HepG2 (cell line): Measurements from ENCODE around the gene DHRS1. TPM values are rescaled to one million over a fixed set of nuclear protein-coding genes. Genes with fewer than 3 reads are reported as not detected.
A peak's percentile ranks its signal among the peaks of the same experiment; 100 is the strongest.

Experiments used
- E2F2 ChIP-seq: sonication (generic); formaldehyde crosslinking; IDR thresholded peaks from 2 replicates; pipeline ENCODE4 v1.4.0; 2020; ENCODE audit warnings: missing genetic modification reagents, borderline replicate concordance
- EEA1 ChIP-seq: sonication (generic); formaldehyde crosslinking; IDR thresholded peaks from 2 replicates; pipeline ENCODE4 v1.5.1; 2020; ENCODE audit warnings: mild to moderate bottlenecking, missing genetic modification reagents, borderline replicate concordance
- HOXA9 ChIP-seq: sonication (generic); formaldehyde crosslinking; IDR thresholded peaks from 2 replicates; pipeline ENCODE4 v1.8.1; 2022; ENCODE audit warnings: missing genetic modification reagents, mild to moderate bottlenecking, moderate library complexity, borderline replicate concordance
- IKZF1 ChIP-seq: fragments of 450-650 bp; IDR thresholded peaks from 2 replicates; pipeline ENCODE4 v1.7.1; 2016
- KMT2B ChIP-seq: IDR thresholded peaks from 2 replicates; pipeline ENCODE4 v1.6.1; 2016; ENCODE audit warnings: missing genetic modification reagents, missing compliant biosample characterization
- NFIB ChIP-seq: sonication (generic); formaldehyde crosslinking; IDR thresholded peaks from 2 replicates; pipeline ENCODE4 v1.9.0; 2021; ENCODE audit warnings: missing genetic modification reagents, mild to moderate bottlenecking, borderline replicate concordance
- NONO ChIP-seq, 2 experiments: fragments of 450-650 bp in 1 of 2; sonication (generic) in 1 of 2; formaldehyde crosslinking in 1 of 2; IDR thresholded peaks in 1 of 2; conservative IDR thresholded peaks in 1 of 2; 2 replicates each; pipeline versions ENCODE4 v1.6.1 to v1.8.0; 2017 to 2022; ENCODE audit warnings: mild to moderate bottlenecking in 1 of 2, missing genetic modification reagents in 1 of 2, moderate library complexity in 1 of 2
- NR2C2 ChIP-seq: sonication (generic); formaldehyde crosslinking; IDR thresholded peaks from 2 replicates; pipeline ENCODE4 v1.4.0; 2020; ENCODE audit warnings: missing genetic modification reagents, mild to moderate bottlenecking, moderate library complexity, borderline replicate concordance
- POLR2G ChIP-seq: fragments of 200-400 bp; formaldehyde crosslinking; IDR thresholded peaks from 2 replicates; pipeline ENCODE4 v1.6.1; 2018; ENCODE audit warnings: mild to moderate bottlenecking, low read depth, low read length, moderate library complexity
- REPIN1 ChIP-seq: sonication (generic); formaldehyde crosslinking; IDR thresholded peaks from 2 replicates; pipeline ENCODE4 v1.8.0; 2022; ENCODE audit warnings: missing genetic modification reagents, low read depth, mild to moderate bottlenecking, borderline replicate concordance
- TOE1 ChIP-seq: sonication (generic); formaldehyde crosslinking; IDR thresholded peaks from 2 replicates; pipeline ENCODE4 v1.4.0; 2020; ENCODE audit warnings: mild to moderate bottlenecking, missing genetic modification reagents
- ZBTB38 ChIP-seq: sonication (generic); formaldehyde crosslinking; IDR thresholded peaks from 2 replicates; pipeline ENCODE4 v1.5.1; 2020; ENCODE audit warnings: mild to moderate bottlenecking, missing genetic modification reagents
- ZFP91 ChIP-seq: sonication (generic); formaldehyde crosslinking; IDR thresholded peaks from 2 replicates; pipeline ENCODE4 v1.9.0; 2022; ENCODE audit warnings: missing genetic modification reagents, mild to moderate bottlenecking, borderline replicate concordance
- ZFY ChIP-seq: sonication (generic); formaldehyde crosslinking; IDR thresholded peaks from 2 replicates; pipeline ENCODE4 v1.4.0; 2020; ENCODE audit warnings: missing genetic modification reagents
- ZNF570 ChIP-seq: sonication (generic); formaldehyde crosslinking; IDR thresholded peaks from 2 replicates; pipeline ENCODE4 v1.4.0; 2020; ENCODE audit warnings: mild to moderate bottlenecking, missing genetic modification reagents, borderline replicate concordance
- ZNF589 ChIP-seq: sonication (generic); formaldehyde crosslinking; conservative IDR thresholded peaks from 2 replicates; pipeline ENCODE4 v1.8.0; 2022; ENCODE audit warnings: mild to moderate bottlenecking, moderate library complexity, missing genetic modification reagents
- polyA plus RNA-seq, 8 experiments: library from polyadenylated mRNA; depleted of rRNA in 3 of 8; stranded (reverse) in 7 of 8; unstranded in 1 of 8; fragments of >200 nt; fragmentation: Illumina TruSeq in 4 of 8; extraction: Trizol in 4 of 8; gene quantifications; 2 replicates each; pipeline versions ENCODE4 v1.2.1 to v1.2.3, GENCODE V29; 2011 to 2016; ENCODE audit warnings: low read depth in 4 of 8, missing spikeins in 1 of 8, mixed read lengths in 1 of 8; ENCODE audit not compliant: insufficient read depth in 1 of 8
- total RNA-seq, 5 experiments: library from RNA; depleted of rRNA; stranded (reverse); fragments of >200 nt; fragmentation: Illumina TruSeq; extraction: Trizol; gene quantifications; 2 replicates each; pipeline ENCODE4 v1.2.3, GENCODE V29; 2016; ENCODE audit warnings: low read depth in 1 of 5
- TF ChIP-seq, protein P1 (sequence below): sonication (generic); IDR thresholded peaks from 2 replicates; pipeline ENCODE4 v1.6.1; 2016; ENCODE audit warnings: low read depth, borderline replicate concordance
- TF ChIP-seq, protein P2 (sequence below): sonication (generic); formaldehyde crosslinking; IDR thresholded peaks from 2 replicates; pipeline ENCODE4 v1.8.1; 2022; ENCODE audit warnings: mild to moderate bottlenecking, missing genetic modification reagents
- TF ChIP-seq, protein P3 (sequence below): IDR thresholded peaks from 2 replicates; pipeline ENCODE4 v1.4.0; 2020; ENCODE audit warnings: mild to moderate bottlenecking, missing genetic modification reagents

DHRS1 gene
- total and polyA plus RNA-seq, 2 of the 13 experiments (the other 11 are each of a cell fraction or from before 2014, with no cell fraction given), result 49.8 to 60.8 TPM

GRCh38 chr14:24299255-24300191, at the start of gene DHRS1, which contains the start of gene NOP9 (continued):
- no peak for TF ChIP-seq HOXA9 (CRISPR knock-in tag)
- TF ChIP-seq ZNF570 (CRISPR knock-in tag), result no peak
- peak; percentile 90 for TF ChIP-seq NR2C2 (CRISPR knock-in tag)
- TF ChIP-seq ZFY, result peak; percentile 97
- no peak for TF ChIP-seq NONO (IDR thresholded peaks at IDR 0.05)
- TF ChIP-seq NONO (CRISPR knock-in tag; conservative IDR thresholded peaks at IDR 0.05), result no peak
- TF ChIP-seq, protein P1, sequence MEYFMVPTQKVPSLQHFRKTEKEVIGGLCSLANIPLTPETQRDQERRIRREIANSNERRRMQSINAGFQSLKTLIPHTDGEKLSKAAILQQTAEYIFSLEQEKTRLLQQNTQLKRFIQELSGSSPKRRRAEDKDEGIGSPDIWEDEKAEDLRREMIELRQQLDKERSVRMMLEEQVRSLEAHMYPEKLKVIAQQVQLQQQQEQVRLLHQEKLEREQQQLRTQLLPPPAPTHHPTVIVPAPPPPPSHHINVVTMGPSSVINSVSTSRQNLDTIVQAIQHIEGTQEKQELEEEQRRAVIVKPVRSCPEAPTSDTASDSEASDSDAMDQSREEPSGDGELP, result peak; percentile 94
- TF ChIP-seq ZNF589, result no peak
- TF ChIP-seq POLR2G, result peak; percentile 96
- TF ChIP-seq TOE1 (CRISPR knock-in tag), result peak; percentile 68; the same call in 1 of the 2 replicates
- TF ChIP-seq ZBTB38 (CRISPR knock-in tag), result peak; percentile 91
- TF ChIP-seq IKZF1, result no peak
- peak; percentile 98 for TF ChIP-seq REPIN1 (CRISPR knock-in tag)
- TF ChIP-seq, protein P2, sequence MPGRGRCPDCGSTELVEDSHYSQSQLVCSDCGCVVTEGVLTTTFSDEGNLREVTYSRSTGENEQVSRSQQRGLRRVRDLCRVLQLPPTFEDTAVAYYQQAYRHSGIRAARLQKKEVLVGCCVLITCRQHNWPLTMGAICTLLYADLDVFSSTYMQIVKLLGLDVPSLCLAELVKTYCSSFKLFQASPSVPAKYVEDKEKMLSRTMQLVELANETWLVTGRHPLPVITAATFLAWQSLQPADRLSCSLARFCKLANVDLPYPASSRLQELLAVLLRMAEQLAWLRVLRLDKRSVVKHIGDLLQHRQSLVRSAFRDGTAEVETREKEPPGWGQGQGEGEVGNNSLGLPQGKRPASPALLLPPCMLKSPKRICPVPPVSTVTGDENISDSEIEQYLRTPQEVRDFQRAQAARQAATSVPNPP (CRISPR knock-in tag), result peak; percentile 90
- TF ChIP-seq, protein P3, sequence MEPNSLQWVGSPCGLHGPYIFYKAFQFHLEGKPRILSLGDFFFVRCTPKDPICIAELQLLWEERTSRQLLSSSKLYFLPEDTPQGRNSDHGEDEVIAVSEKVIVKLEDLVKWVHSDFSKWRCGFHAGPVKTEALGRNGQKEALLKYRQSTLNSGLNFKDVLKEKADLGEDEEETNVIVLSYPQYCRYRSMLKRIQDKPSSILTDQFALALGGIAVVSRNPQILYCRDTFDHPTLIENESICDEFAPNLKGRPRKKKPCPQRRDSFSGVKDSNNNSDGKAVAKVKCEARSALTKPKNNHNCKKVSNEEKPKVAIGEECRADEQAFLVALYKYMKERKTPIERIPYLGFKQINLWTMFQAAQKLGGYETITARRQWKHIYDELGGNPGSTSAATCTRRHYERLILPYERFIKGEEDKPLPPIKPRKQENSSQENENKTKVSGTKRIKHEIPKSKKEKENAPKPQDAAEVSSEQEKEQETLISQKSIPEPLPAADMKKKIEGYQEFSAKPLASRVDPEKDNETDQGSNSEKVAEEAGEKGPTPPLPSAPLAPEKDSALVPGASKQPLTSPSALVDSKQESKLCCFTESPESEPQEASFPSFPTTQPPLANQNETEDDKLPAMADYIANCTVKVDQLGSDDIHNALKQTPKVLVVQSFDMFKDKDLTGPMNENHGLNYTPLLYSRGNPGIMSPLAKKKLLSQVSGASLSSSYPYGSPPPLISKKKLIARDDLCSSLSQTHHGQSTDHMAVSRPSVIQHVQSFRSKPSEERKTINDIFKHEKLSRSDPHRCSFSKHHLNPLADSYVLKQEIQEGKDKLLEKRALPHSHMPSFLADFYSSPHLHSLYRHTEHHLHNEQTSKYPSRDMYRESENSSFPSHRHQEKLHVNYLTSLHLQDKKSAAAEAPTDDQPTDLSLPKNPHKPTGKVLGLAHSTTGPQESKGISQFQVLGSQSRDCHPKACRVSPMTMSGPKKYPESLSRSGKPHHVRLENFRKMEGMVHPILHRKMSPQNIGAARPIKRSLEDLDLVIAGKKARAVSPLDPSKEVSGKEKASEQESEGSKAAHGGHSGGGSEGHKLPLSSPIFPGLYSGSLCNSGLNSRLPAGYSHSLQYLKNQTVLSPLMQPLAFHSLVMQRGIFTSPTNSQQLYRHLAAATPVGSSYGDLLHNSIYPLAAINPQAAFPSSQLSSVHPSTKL (CRISPR knock-in tag), result peak; percentile 78; the same call in 1 of the 2 replicates
- peak; percentile 91 for TF ChIP-seq EEA1
- peak; percentile 100 for TF ChIP-seq KMT2B
- TF ChIP-seq E2F2 (CRISPR knock-in tag), result peak; percentile 89
- TF ChIP-seq NFIB (CRISPR knock-in tag), result no peak
- TF ChIP-seq ZFP91 (CRISPR knock-in tag), result peak; percentile 98
